GM10248 (cell line): ENCODE data around the gene PARP9.
"Not testable (repeated sequence)": the region's sequence is repeated elsewhere in the genome, so short reads cannot be mapped to it uniquely, and the experiment has no call there.

ENCODE experiments used
- CTCF ChIA-PET: fragments of 300-600 bp; sonication (Branson Sonifier 250); formaldehyde crosslinking; extraction: SDS; loops from one replicate; lab custom pipeline; 2021; ENCODE audit warnings: antibody characterized with exemption; lab: Yijun Ruan, JAX
- POLR2A ChIA-PET: fragments of 350-650 bp; sonication (Branson Sonifier 250); formaldehyde crosslinking; extraction: SDS; loops from one replicate; lab custom pipeline; 2020; ENCODE audit warnings: antibody characterized with exemption; lab: Yijun Ruan, JAX
- DNase-seq: peaks from one replicate; pipeline ENCODE4 v3.0.0; 2012; ENCODE audit errors: extremely low spot score
- CTCF ChIP-seq: IDR thresholded peaks from 2 replicates; pipeline ENCODE4 v1.5.1; 2012; ENCODE audit warnings: mild to moderate bottlenecking, low read depth; ENCODE audit errors: extremely low read depth, missing control alignments, control extremely low read depth

Gene PARP9

GRCh38 chr3:122513386-122514122, 50.5 kb downstream of the PARP9 start:
- ChIA-PET POLR2A (interaction anchor here (0.6 to 0.9 kb wide), 2 partner anchors 20 to 411 kb away, joined by 3 to 4 read pairs; no protein-coding TSS in a partner anchor), CTCF (interaction anchor here (1.0 to 1.7 kb wide), 4 partner anchors 13 to 166 kb away, joined by 3 read pairs; no protein-coding TSS in a partner anchor)
- no peak for TF ChIP-seq CTCF
- DNase-seq: no peak

GRCh38 chr3:122512284-122512683, 51.8 kb downstream of the PARP9 start:
- CTCF ChIA-PET: interaction anchor here (0.6 to 1.2 kb wide), 2 partner anchors 12 to 167 kb away, joined by 3 to 4 read pairs; no protein-coding TSS in a partner anchor
- POLR2A ChIA-PET: no interaction called here
- TF ChIP-seq CTCF: no peak
- no peak for DNase-seq

- DNase-seq: no peak
- no peak for TF ChIP-seq CTCF
- CTCF ChIA-PET: interaction anchor here (0.9 to 1.1 kb wide), 2 partner anchors 9 to 127 kb away, joined by 3 read pairs; partner anchors contain the start of genes FAM162A and MIX23
- POLR2A ChIA-PET: no interaction called here
These were observed 53.1 kb downstream of the PARP9 start for GRCh38 chr3:122510878-122511535.

GRCh38 chr3:122508944-122509343, 55.2 kb downstream of the PARP9 start:
- POLR2A ChIA-PET, DNase-seq: not testable (repeated sequence)
- CTCF ChIA-PET: interaction anchor here (0.7 to 1.6 kb wide), 3 partner anchors 8 to 42 kb away, joined by 3 to 4 read pairs (median 3); no protein-coding TSS in a partner anchor

- no peak for DNase-seq
- POLR2A ChIA-PET: no interaction called here
- CTCF ChIA-PET: interaction anchor here (0.7 to 1.6 kb wide), 4 partner anchors 9 to 41 kb away, joined by 3 to 4 read pairs (median 3); no protein-coding TSS in a partner anchor
- TF ChIP-seq CTCF: no peak
These were observed 55.8 kb downstream of the PARP9 start for GRCh38 chr3:122508135-122508914.

- CTCF ChIA-PET: interaction anchor here (1.2 to 1.6 kb wide), 4 partner anchors 12 to 22 kb away, joined by 3 to 5 read pairs (median 4); no protein-coding TSS in a partner anchor
- TF ChIP-seq CTCF: no peak
- POLR2A ChIA-PET: no interaction called here
- no peak for DNase-seq
These were observed 57.6 kb downstream of the PARP9 start for GRCh38 chr3:122506450-122506849.
